ENCODE data around the gene PCLO.
"Not testable (repeated sequence)": the region's sequence is repeated elsewhere in the genome, so short reads cannot be mapped to it uniquely, and the experiment has no call there.

PCLO gene

DNA sequence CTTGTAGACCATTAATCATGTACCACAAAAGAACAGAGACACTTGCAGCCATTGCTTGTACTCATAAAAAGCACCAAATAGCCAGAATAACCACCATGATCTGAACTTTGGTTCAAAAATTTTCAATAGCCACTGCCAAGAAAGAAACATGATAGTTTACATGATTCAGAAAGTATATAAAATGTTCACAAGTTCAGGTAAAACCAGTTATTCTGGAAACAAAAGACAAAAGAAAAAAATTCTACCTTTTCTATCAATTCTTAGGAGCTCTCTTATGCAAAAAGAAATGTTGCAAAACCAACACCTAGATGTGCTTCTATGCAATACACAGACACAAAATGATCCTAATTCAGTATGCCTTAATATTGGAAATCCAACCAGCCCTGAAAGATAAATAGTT lies 108.7 kb downstream of the PCLO start:
- DNase-seq (ENCODE audit: low spot score): no peak

GRCh38 chr7:83040484-83040883 lies 122.2 kb downstream of the PCLO start:
- no peak for DNase-seq (ENCODE audit: low spot score)

DNA sequence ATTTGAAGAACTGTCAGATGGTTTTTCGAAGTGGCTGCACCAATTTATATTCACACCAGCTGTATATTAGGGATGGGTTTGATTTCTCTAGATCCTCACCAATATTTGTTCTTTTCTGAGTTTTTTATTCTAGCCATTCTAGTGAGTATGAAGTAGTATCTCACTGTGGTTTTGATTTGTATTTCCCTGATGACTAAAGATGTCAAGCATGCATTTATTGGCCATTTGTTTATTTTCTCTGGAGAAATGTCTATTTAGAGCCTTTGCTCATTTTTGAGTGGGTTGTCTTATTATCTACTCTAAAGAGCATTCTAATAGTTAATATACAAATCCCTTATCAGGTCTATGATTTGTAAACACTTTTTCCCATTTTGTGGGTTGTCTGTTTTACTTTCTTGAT lies 123.9 kb downstream of the PCLO start:
- DNase-seq (ENCODE audit: low spot score): no peak

- DNase-seq (ENCODE audit: low spot score): no peak
These were observed 125.8 kb downstream of the PCLO start for GRCh38 chr7:83036721-83037380.

DNA sequence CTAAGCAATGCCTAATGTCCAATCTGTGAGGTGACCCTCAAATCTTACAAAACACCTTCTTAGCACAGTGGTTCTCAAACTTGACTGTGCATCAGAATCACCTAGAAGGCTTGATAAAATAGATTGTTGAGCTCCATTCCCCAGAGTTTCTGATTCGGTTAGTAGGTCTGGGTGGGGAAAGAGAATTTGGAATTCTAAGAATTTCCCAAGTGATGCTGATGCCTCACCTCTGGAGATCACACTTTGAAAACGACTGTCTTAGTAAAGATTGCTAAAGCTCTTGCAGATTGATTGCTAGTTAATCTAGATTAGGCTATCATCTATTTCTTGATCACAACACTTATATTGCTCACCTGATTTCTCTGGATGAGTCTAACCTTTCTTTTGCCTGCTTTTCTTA lies 126.6 kb downstream of the PCLO start:
- no peak for DNase-seq (ENCODE audit: low spot score)

- no peak for DNase-seq (ENCODE audit: low spot score)
These were observed 130.5 kb downstream of the PCLO start for GRCh38 chr7:83032195-83032594.

DNA sequence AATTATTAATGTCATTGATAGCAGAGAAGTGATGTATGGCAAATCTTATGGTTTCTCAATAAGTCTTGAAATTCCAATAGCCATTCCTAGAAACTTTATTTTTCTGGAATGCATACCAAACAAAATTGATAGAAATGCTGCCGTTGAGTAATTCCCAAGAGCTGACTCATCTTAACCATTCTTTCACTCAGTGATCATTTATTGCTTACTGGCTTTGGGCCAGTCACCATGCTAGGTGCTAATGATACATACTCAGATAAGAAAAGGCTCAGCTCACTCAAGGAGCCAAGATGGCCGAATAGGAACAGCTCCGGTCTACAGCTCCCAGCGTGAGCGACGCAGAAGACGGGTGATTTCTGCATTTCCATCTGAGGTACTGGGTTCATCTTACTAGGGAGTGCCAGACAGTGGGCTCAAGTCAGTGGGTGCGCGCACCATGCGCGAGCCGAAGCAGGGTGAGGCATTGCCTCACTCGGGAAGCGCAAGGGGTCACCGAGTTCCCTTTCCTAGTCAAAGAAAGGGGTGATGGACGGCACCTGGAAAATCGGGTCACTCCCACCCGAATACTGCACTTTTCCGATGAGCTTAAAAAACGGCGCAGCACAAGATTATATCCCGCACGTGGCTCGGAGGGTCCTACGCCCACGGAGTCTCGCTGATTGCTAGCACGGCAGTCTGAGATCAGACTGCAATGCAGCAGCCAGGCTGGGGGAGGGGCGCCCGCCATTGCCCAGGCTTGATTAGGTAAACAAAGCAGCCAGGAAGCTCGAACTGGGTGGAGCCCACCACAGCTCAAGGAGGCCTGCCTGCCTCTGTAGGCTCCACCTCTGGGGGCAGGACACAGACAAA lies 138.6 kb downstream of the PCLO start:
- not testable (repeated sequence) for DNase-seq (ENCODE audit: low spot score)

DNA sequence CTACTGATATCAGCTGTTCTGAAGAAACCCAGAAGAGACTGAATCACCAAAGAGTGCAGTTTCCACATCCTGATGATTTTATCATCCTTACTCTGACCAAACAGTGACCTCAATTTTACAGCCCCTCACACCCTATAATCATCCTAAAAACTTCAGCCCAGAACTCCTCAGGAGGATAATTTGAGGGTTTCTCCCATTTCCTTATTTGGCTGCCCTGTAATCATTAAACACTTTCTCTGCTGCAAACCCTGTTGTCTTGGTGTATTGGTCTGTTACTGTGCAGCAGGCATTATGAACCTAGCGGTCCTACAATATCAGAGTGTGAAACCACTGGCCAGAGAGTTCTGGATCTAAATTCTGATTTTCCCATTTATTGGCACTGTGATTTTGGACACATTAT lies 141.7 kb downstream of the PCLO start:
- DNase-seq (ENCODE audit: low spot score): no peak

- DNase-seq (ENCODE audit: low spot score): no peak
These were observed 142.5 kb downstream of the PCLO start for GRCh38 chr7:83020161-83020560.

- no peak for DNase-seq (ENCODE audit: low spot score)
These were observed 146.8 kb downstream of the PCLO start for GRCh38 chr7:83015916-83016315.

DNA sequence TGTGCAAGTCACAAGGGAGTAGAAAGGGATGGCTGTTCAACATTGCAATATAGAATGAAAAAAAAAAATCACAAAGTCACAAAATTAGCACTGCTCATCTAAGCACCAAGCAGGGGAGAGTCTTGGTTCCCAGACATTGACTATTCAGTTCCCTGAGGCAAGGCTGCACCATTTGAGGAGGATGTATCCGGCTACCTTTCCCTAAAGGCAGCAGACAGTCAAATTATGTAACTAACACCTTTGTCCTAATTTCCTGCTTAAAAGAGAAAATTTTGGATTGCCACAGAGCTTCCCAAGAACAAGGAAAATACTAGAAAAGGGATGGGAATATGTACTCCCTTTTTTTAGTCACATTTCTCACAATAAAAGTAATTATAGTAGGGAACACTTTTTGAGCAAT lies 148.1 kb downstream of the PCLO start:
- no peak for DNase-seq (ENCODE audit: low spot score)

GRCh38 chr7:83011954-83012353 lies 150.7 kb downstream of the PCLO start:
- DNase-seq (ENCODE audit: low spot score): no peak

GRCh38 chr7:83005410-83005809 lies 157.3 kb downstream of the PCLO start:
- no peak for DNase-seq (ENCODE audit: low spot score)

DNA sequence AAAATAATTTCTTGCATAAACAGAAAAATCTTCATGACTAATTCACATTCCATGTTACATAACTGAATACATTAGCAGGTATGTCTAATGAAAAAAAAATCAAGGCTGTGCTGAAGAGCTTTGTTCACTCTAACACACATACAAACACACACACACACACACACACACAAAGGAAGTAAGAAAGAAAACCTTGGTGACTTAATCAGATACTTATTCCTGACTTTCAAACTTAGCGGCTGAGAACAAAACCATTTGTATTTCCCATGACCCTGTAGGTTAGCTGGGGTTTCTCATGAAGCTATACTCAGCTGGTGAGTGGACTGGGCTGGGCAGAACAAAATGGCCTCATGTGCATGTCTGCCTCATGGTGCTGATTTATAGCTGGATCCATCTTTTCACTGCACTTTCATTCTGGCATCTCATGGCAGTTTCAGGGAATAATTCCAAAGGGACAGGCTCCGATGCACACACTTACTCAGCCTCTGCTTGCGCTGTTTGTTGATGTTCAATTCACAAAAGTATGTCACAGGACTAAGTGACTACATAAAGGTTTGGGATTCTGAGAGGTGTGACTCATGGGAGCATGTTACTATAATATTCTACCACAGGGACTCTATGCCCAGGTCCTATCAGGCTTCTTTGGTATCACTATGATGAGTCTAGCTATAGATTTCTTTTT lies 161.2 kb downstream of the PCLO start:
- no peak for DNase-seq (ENCODE audit: low spot score)

- DNase-seq (ENCODE audit: low spot score): no peak
These were observed 164.2 kb downstream of the PCLO start for GRCh38 chr7:82998436-82998835.

- no peak for DNase-seq (ENCODE audit: low spot score)
These were observed 177.4 kb downstream of the PCLO start for GRCh38 chr7:82985144-82985802.

- DNase-seq (ENCODE audit: low spot score): no peak
These were observed 182.4 kb downstream of the PCLO start for GRCh38 chr7:82980130-82980788.

- no peak for DNase-seq (ENCODE audit: low spot score)
These were observed 186.7 kb downstream of the PCLO start for GRCh38 chr7:82975811-82976468.

- DNase-seq (ENCODE audit: low spot score): no peak
These were observed 190.5 kb downstream of the PCLO start for GRCh38 chr7:82972135-82972534.

DNA sequence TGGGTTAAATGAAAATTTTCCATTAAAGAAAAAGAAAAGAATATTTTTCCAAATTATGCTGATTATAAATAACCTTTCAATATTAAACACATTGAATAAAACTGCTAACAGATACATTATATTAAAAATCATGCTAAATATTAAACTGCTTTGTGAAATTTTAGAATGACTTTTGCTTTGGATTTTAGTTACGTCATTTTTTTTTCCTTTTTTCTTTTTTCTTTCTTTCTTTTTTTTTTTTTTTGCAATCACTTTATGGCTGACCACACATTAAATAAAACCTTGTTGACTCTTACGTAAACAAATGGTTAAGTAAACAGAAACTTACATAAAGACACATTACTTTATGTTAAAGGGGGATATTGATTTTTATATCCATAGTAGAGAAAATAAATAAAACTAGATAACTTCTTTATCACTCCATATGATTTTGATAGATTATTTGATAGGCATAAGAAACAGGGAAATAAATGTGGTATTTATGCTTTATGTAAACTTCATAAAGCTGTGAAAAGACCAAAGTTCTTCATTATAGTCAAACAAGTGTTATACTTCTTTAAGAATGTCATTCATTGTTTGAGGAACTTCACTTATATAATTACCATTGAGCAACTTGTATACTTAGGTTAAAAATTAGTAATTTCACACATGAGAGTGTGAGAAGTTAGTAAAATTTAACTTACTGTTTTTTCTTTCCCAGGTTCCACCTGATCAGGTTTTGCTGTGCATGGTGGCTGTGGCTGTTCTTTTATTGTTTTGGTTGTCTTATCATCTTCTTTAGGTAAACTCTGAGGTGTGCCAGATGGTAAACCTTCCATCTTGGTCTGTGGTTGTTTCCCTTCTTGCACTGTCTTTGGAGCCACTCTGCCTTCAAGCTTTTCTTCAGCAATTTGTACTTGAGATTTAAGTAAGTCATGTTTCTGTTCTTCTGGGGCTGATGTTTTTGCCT lies 197.3 kb downstream of the PCLO start:
- DNase-seq (ENCODE audit: low spot score): no peak

Data from activated CD4-positive, alpha-beta T cell treated with anti-CD3 and anti-CD28 coated beads, Interleukin-2, Interleukin-4, amounts not matched to agents 100 ng/mL and 50 ng/mL, durations not matched to agents 16 hours and 8 hours (primary cell).